ENCODE data around the gene ADCY1. TPM values are rescaled to one million over a fixed set of nuclear protein-coding genes. Genes with fewer than 3 reads are reported as not detected.

The ADCY1 gene
- total and polyA plus RNA-seq, 8 donors = 0.55 to 2.8 (median 2.5) TPM

- Histone ChIP-seq H3K27ac (no peak overlapping the region), H3K4me1 (no peaks in the 10 kb centered on the region), H3K36me3 (no peaks in the 10 kb centered on the region), H3K27me3 (no peaks in the 10 kb centered on the region), H3K9me3 (no peaks in the 10 kb centered on the region), H3K4me3 (no peak overlapping the region)
- no peak for DNase-seq
- no peak for ATAC-seq
- intact Hi-C loops (cut with DNase I) = no loop called here
- no peak for TF ChIP-seq CTCF (IDR thresholded peaks at IDR 0.05)
Measured at GRCh38 chr7:45703373-45703821, 129.2 kb downstream of the ADCY1 start.

GRCh38 chr7:45703911-45704682 is 129.9 kb downstream of the ADCY1 start:
- intact Hi-C loops (cut with DNase I) = no loop called here
- DNase-seq = no peak
- no peak for TF ChIP-seq CTCF (IDR thresholded peaks at IDR 0.05)

GRCh38 chr7:45704683-45705016 is 130.5 kb downstream of the ADCY1 start:
- ATAC-seq = no peak

More at GRCh38 chr7:45703911-45704682, 129.9 kb downstream of the ADCY1 start:
- no peak overlapping the region for H3K4me3 ChIP-seq
- no peak overlapping the region for H3K27ac ChIP-seq
- H3K27me3 ChIP-seq = no peaks in the 10 kb centered on the region
- no peak for ATAC-seq
- H3K4me1 ChIP-seq = no peaks in the 10 kb centered on the region
- H3K9me3 ChIP-seq = no peaks in the 10 kb centered on the region
- no peaks in the 10 kb centered on the region for H3K36me3 ChIP-seq

GRCh38 chr7:45708046-45708950 is 134.1 kb downstream of the ADCY1 start:
- Histone ChIP-seq H3K27me3 (no peaks in the 10 kb centered on the region), H3K36me3 (no peaks in the 10 kb centered on the region), H3K27ac (no peak overlapping the region), H3K4me1 (no peaks in the 10 kb centered on the region), H3K4me3 (no peak overlapping the region), H3K9me3 (no peaks in the 10 kb centered on the region)
- intact Hi-C loops (cut with DNase I) = no loop called here
- no peak for DNase-seq
- TF ChIP-seq CTCF (IDR thresholded peaks at IDR 0.05) = no peak
- no peak for ATAC-seq

More at GRCh38 chr7:45704683-45705016, 130.5 kb downstream of the ADCY1 start:
- Histone ChIP-seq H3K4me3 (no peak overlapping the region), H3K9me3 (no peaks in the 10 kb centered on the region), H3K27ac (no peak overlapping the region), H3K27me3 (no peaks in the 10 kb centered on the region), H3K36me3 (no peaks in the 10 kb centered on the region), H3K4me1 (no peaks in the 10 kb centered on the region)
- intact Hi-C loops (cut with DNase I) = no loop called here
- DNase-seq = no peak
- no peak for TF ChIP-seq CTCF (IDR thresholded peaks at IDR 0.05)
